ENCODE measurements around the gene NPAS3.

NPAS3 gene

DNA sequence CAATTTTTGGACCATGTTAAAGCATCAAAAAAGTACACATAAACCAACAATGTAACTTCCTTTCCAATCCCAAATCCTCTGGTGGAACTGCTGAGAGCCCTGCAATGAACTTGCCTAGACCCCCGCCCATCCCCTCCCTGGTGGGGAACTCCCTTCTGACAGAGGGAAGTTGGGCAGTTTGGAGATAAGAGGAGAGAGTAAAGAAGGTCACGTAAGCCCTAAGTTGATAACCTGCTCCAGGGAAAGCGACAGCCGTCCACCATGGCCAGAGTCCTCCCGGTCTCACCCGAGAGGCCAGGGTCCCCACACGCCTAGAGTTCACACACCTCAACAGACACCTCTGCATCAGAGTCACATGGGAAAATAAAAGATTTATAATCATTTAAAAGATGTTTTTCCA lies 873.5 kb downstream of the NPAS3 start:
- Mint-ChIP-seq H3K27ac (no peak overlapping the region), H3K27me3 (peaks cover 36% of the 10 kb centered on the region), H3K36me3 (ENCODE audit: low read depth) (no peaks in the 10 kb centered on the region), H3K4me1 (ENCODE audit: low read depth) (no peaks in the 10 kb centered on the region), H3K4me3 (no peak overlapping the region), H3K9me3 (no peaks in the 10 kb centered on the region)
- no peak for DNase-seq

GRCh38 chr14:33812601-33813000 lies 873.9 kb downstream of the NPAS3 start:
- H3K4me1 Mint-ChIP-seq (ENCODE audit: low read depth): no peaks in the 10 kb centered on the region
- H3K27me3 Mint-ChIP-seq: peaks cover 36% of the 10 kb centered on the region
- no peak overlapping the region for H3K27ac Mint-ChIP-seq
- no peak overlapping the region for H3K4me3 Mint-ChIP-seq
- H3K36me3 Mint-ChIP-seq (ENCODE audit: low read depth): no peaks in the 10 kb centered on the region
- no peak for DNase-seq
- H3K9me3 Mint-ChIP-seq: no peaks in the 10 kb centered on the region

DNA sequence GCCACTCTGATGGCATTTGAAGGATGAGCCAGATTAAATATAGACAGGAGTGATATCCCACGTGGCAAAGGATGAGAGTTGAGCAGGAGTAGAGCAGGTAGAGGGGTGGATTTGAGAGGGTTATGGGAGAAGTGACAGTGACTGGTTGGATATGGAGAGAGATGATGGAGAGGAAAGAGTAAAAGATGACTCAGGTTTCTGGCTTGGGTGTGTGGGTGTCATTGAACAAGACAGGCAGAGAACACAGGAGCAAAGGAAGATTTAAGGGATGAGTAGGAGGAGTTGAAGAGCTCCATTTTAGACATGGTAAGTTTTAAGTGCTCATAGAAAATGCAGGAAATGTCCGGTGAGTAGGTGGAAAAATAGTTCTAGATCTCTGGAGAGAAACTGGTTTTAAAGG lies 875.3 kb downstream of the NPAS3 start:
- no peaks in the 10 kb centered on the region for H3K4me1 Mint-ChIP-seq (ENCODE audit: low read depth)
- peaks cover 40% of the 10 kb centered on the region for H3K27me3 Mint-ChIP-seq
- no peaks in the 10 kb centered on the region for H3K36me3 Mint-ChIP-seq (ENCODE audit: low read depth)
- no peak overlapping the region for H3K27ac Mint-ChIP-seq
- DNase-seq: no peak
- no peak overlapping the region for H3K4me3 Mint-ChIP-seq
- H3K9me3 Mint-ChIP-seq: no peaks in the 10 kb centered on the region

DNA sequence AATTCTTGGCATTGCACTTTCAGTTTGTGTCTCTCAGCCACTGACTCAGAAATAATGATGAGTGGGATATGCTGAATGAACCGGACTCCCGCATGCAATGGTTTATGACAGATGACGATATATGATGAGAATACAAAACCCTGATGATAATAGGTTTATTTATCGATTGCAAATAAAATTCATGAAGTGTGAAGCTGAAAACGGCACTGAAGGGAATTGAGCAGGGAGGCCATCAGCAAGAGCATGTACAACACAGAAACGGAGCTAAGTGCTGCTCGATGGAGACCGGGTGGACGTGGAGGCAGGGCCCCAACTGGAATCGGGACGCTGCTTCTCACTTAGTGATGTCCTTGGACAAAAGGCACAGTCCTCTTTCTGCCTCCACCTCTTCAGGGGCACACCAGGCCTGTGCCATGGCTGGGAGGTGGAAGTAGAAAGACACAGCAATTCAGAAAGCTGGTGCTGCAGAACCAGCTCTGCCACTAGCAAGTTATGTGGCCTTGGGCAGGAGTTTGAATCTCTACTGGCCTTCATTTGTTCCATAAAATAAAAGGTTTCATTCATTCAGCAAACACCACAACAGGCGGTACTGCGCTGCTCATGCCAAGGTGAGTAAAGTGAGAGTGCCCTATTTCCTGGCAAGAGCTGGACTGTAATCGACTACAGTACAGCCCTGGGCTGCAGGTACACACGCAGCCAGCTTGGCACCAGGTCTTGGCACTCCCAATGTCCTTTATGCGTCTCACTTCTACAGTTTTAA lies 895.2 kb downstream of the NPAS3 start:
- Mint-ChIP-seq H3K4me1 (ENCODE audit: low read depth) (peaks cover 5% of the 10 kb centered on the region), H3K4me3 (no peak overlapping the region), H3K9me3 (no peaks in the 10 kb centered on the region), H3K27me3 (no peaks in the 10 kb centered on the region), H3K36me3 (ENCODE audit: low read depth) (no peaks in the 10 kb centered on the region), H3K27ac (peak overlapping the region; percentile 16)
- no peak for DNase-seq

DNA sequence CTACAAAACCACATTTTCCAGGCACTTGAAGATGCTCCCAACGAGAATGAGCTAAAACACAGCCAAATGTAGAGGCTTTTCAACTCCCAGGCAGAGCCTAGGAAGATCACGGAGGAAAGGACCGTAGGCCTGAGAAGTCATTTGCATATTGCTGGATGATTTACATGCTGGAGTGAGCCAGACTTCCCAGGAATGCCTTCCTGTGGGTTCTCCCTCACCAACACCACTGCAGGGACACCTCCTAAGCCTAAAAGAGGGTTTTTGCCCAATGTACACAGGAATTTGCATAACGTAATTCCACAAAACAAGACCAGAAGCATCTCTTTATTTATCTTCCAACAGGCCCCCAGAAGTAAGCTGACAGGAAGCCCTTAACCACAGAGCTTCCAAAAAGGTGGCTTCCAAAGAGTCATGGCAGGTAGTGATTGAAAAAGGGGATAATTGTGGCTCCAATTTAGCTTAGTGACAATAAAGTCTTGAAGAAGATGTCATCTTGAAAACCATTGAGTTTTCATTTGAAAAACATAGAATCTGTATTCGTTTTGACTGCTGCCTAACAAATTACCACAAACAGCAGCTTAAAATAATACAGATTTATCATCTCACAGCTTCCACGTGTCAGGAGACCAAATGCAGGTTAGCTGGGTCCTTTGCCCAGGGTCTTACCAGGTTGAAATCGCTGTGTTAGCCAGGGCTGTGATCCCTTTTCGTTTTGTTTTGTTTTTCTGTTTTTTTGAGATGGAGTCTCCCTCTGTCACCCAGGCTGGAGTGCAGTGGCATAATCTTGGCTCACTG lies 896.0 kb downstream of the NPAS3 start:
- no peak for DNase-seq
- Mint-ChIP-seq H3K27ac (peak overlapping the region; percentile 16), H3K36me3 (ENCODE audit: low read depth) (no peaks in the 10 kb centered on the region), H3K4me1 (ENCODE audit: low read depth) (peaks cover 5% of the 10 kb centered on the region), H3K9me3 (no peaks in the 10 kb centered on the region), H3K4me3 (no peak overlapping the region), H3K27me3 (no peaks in the 10 kb centered on the region)

- Mint-ChIP-seq H3K9me3 (no peaks in the 10 kb centered on the region), H3K27me3 (no peaks in the 10 kb centered on the region), H3K4me3 (no peak overlapping the region), H3K36me3 (ENCODE audit: low read depth) (no peaks in the 10 kb centered on the region), H3K4me1 (ENCODE audit: low read depth) (peaks cover 5% of the 10 kb centered on the region), H3K27ac (no peak overlapping the region)
- DNase-seq: no peak
Measured at GRCh38 chr14:33835261-33835655, 896.6 kb downstream of the NPAS3 start.

DNA sequence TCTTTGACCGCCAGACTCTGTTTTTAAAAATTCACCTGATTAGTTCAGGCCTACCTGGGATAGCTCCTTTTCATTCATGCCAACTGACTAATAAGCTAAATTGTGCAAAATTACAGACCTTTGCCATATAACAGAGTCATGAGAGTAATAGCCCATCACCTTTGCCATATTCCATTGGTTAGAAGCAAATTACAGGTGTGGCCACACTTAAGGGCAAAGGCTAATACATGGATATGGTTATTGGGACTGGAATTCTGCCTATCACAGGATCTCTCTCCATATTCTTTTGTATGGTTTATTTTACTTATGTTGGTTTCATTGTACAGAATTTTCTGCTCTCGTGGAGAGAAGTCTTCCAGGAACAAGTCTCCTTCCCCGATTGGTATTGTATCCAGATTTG lies 897.0 kb downstream of the NPAS3 start:
- Mint-ChIP-seq H3K27ac (no peak overlapping the region), H3K36me3 (ENCODE audit: low read depth) (no peaks in the 10 kb centered on the region), H3K4me3 (no peak overlapping the region), H3K9me3 (no peaks in the 10 kb centered on the region), H3K27me3 (no peaks in the 10 kb centered on the region), H3K4me1 (ENCODE audit: low read depth) (peaks cover 5% of the 10 kb centered on the region)
- DNase-seq: no peak

DNA sequence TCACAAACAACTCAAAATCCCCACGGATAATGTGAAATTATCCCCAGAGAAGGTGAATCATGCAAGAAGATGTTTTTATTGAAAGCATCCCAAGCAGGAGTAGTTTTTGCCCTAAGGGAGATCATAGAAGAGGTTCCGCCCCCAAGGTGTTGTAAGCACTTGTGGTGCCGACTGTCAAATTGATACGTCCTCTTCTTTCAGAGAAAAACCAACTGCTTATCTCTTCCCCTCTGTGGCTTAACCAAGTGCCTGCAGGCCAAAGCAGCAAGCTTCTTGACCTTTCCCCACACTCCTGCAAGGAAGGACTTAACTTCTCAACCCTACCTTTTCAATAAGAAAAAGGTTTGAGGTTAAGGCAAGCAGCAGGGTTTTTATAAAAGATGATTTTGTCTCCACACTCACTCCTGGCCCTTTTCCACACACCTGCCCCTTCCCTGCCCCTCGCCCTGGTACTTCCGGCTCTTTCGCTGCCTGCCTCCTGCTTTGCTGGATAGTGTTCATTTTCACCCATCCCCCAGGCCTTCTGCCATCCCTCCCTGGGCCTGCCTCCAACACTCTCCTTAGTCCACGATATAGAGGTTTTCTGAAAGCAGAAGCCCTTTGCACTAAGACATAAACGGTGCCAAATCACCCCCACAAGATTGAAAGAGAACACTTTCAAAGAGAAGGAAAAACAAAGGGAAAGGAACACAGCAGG lies 897.7 kb downstream of the NPAS3 start:
- Mint-ChIP-seq H3K4me1 (ENCODE audit: low read depth) (peaks cover 5% of the 10 kb centered on the region), H3K9me3 (no peaks in the 10 kb centered on the region), H3K36me3 (ENCODE audit: low read depth) (no peaks in the 10 kb centered on the region), H3K4me3 (no peak overlapping the region), H3K27ac (no peak overlapping the region), H3K27me3 (no peaks in the 10 kb centered on the region)
- DNase-seq: no peak

DNA sequence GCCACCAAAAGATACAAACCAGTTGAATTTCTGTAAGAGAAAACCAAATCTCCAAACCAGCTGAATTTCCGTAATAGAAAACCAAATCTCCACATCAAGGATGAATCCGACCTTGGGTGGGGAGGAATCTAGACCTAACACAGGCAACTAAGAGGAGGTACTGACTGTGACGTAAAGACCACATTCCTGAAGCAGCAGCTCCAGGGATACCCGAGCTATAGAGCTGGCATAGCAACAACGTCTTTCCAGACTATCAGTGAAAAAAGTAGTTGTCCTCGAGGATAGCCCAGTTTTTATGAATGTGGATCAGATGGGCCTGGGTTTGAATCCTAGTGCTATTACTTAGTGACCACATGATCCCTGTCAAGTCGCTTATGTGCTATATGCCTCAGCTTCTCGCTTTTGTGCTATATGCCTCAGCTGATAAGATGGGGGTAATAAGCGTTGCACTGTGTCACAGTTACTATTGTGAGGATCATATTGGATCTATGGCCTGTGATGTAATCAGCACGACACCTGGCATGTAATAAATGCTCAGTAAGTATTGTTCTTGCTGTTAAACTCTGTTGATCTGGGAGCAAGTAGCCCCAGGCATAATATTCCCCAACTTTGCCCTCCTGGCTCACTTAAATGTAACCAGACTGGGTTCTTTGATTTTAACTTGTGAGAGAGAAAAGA lies 898.4 kb downstream of the NPAS3 start:
- H3K4me1 Mint-ChIP-seq (ENCODE audit: low read depth): peaks cover 5% of the 10 kb centered on the region
- no peaks in the 10 kb centered on the region for H3K36me3 Mint-ChIP-seq (ENCODE audit: low read depth)
- no peak for DNase-seq
- no peaks in the 10 kb centered on the region for H3K9me3 Mint-ChIP-seq
- H3K4me3 Mint-ChIP-seq: no peak overlapping the region
- no peak overlapping the region for H3K27ac Mint-ChIP-seq
- no peaks in the 10 kb centered on the region for H3K27me3 Mint-ChIP-seq

DNA sequence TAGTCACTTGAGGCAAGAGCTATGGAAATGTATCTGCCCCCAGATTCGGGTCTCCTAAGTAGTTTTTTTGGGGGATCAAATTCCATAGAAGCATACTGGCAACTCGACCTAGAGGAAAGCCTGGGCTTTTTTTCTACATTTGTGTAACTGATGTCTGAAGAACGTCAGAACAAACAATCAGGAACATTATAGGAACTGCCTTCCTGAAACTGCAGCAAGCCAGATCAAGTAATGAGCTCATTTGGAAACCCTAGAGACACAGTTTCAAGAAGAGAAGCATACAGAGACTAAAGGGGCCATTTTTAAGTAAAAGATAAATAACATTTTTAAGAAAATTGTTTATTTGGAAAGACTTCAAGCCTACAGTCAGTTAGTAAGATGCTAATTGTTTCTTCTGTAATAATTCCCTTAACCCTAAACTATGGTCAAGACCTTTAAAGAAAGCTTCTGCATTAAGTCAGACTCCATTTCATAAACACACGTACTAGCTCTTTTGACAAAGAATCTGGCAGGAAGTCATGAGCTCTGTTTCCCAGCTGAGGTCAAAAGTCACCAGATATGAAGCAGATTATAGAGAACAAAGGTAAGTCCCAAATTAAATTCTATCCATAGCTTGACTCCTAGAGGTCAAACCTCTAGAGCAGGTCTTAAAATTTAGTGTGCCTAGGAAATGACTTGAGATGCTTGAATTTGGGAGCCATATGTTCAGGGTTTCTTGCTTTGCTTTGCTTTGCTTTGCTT lies 899.4 kb downstream of the NPAS3 start:
- DNase-seq: no peak
- H3K36me3 Mint-ChIP-seq (ENCODE audit: low read depth): no peaks in the 10 kb centered on the region
- H3K4me3 Mint-ChIP-seq: no peak overlapping the region
- no peaks in the 10 kb centered on the region for H3K27me3 Mint-ChIP-seq
- H3K4me1 Mint-ChIP-seq (ENCODE audit: low read depth): peaks cover 5% of the 10 kb centered on the region
- H3K9me3 Mint-ChIP-seq: no peaks in the 10 kb centered on the region
- no peak overlapping the region for H3K27ac Mint-ChIP-seq

DNA sequence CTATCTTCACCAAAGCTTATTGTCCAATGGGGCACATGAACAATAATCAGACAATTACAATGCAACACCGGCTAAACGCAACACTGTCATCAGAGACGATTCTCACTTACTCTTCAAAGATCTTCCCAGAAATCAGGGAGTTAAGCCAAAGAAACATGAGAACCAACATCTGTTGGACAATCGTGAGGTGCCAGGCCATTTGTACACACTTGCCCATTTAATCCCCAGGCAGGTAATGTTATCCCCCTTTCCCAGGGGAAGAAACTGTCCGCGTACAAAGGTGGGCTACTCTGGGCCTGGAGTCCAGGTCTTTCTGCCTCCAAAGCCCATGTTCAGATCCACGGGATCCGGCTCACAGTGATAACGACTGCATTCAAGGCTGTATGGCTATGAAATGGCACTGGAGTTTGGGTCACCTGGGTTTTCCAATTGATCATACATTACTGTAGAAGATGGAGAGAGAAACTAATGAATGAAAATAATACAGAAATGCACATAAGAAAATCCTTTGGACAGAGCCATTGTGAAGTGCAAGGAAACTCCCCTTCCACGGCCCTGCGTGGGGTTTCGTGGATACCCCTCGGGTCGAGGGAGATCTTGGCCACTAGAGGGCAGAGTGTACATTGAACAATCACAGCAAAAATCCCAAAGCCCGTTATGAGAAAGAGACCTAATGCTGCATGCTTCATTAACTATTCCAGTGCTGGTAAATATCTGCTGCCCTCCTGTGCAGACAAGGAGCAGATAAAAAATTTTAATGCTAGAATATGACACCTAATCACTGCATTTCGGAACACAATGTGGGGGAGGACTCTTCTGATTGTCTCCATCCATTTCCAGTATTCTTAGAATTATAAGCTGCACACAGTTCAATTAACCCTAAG lies 900.8 kb downstream of the NPAS3 start:
- Mint-ChIP-seq H3K27me3 (no peaks in the 10 kb centered on the region), H3K4me1 (ENCODE audit: low read depth) (peaks cover 3% of the 10 kb centered on the region)
- peak; percentile 49 for DNase-seq

DNA sequence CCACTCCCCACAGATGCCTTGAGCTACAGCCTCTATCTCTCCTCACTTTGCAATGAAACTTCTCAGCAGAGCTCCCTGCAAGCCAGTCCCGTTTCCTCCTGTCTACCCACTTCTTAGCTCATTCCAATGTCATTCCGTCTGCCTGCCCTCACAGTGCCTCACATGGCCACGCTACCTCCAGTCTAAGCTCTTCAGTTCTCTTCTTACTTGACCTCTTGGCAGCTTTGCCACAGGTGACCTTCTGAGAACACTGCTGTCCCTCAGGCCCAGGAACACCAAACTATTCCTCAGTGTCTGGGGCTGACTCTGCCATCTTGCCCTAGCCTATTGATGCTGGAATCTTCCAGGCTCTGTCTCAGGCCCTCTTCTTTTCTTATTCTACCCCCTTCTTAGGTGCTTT lies 902.1 kb downstream of the NPAS3 start:
- H3K9me3 Mint-ChIP-seq: no peaks in the 10 kb centered on the region
- H3K4me3 Mint-ChIP-seq: no peak overlapping the region
- no peaks in the 10 kb centered on the region for H3K4me1 Mint-ChIP-seq (ENCODE audit: low read depth)
- H3K27ac Mint-ChIP-seq: no peak overlapping the region
- H3K36me3 Mint-ChIP-seq (ENCODE audit: low read depth): no peaks in the 10 kb centered on the region
- no peak for DNase-seq
- no peaks in the 10 kb centered on the region for H3K27me3 Mint-ChIP-seq

More for the DNA sequence above, 900.8 kb downstream of the NPAS3 start:
- no peaks in the 10 kb centered on the region for H3K9me3 Mint-ChIP-seq
- H3K27ac Mint-ChIP-seq: no peak overlapping the region
- H3K4me3 Mint-ChIP-seq: no peak overlapping the region
- H3K36me3 Mint-ChIP-seq (ENCODE audit: low read depth): no peaks in the 10 kb centered on the region

- no peaks in the 10 kb centered on the region for H3K36me3 Mint-ChIP-seq (ENCODE audit: low read depth)
- H3K27ac Mint-ChIP-seq: no peak overlapping the region
- no peak for DNase-seq
- no peaks in the 10 kb centered on the region for H3K9me3 Mint-ChIP-seq
- no peaks in the 10 kb centered on the region for H3K4me1 Mint-ChIP-seq (ENCODE audit: low read depth)
- H3K4me3 Mint-ChIP-seq: no peak overlapping the region
- H3K27me3 Mint-ChIP-seq: no peaks in the 10 kb centered on the region
Measured at GRCh38 chr14:33842299-33842698, 903.6 kb downstream of the NPAS3 start.
